B cell (primary cell): ENCODE data around the gene TBXAS1. TPM values are rescaled to one million over a fixed set of nuclear protein-coding genes. Genes with fewer than 3 reads are reported as not detected.

Experiments
- ATAC-seq: fragments of 200-7000 bp; cut with Tn5 transposase; one replicate; pipeline ENCODE4 v1.10.0; 2021; ENCODE audit warnings: low read depth, mild to moderate bottlenecking, moderate number of reproducible peaks, moderate library complexity
- CTCF ChIA-PET: fragments of 350-600 bp; sonication (Branson Sonifier 250); formaldehyde crosslinking; loops from one replicate; lab custom pipeline; 2021; ENCODE audit warnings: antibody characterized with exemption, inconsistent platforms; lab: Charles Lee
- POLR2A ChIA-PET: fragments of 350-600 bp; sonication (Branson Sonifier 250); formaldehyde crosslinking; loops from one replicate; lab custom pipeline; 2021; ENCODE audit warnings: antibody characterized with exemption; lab: Charles Lee
- DNase-seq: peaks from one replicate; pipeline ENCODE4 v3.0.0; 2013
- H2AFZ ChIP-seq: 2 replicates; pipeline ENCODE4 v1.6.1; 2012; ENCODE audit warnings: mild to moderate bottlenecking, low read depth, low read length; ENCODE audit not compliant: insufficient read depth, poor library complexity, severe bottlenecking
- H3K27ac ChIP-seq, 2 donors: 1 replicate in 1 of 2; 2 replicates in 1 of 2; pipeline ENCODE4 v1.5.1; 2012 to 2013; ENCODE audit warnings: low read length in 2 of 2, mild to moderate bottlenecking in 2 of 2, moderate library complexity in 1 of 2
- H3K27me3 ChIP-seq, 4 experiments: fragments of 200-600 bp in 1 of 4; sonication (generic) in 1 of 4; replicated peaks in 1 of 4; 1 replicate in 2 of 4; 2 replicates in 2 of 4; pipeline versions ENCODE4 v1.6.1 to v1.7.0; 2013 to 2016; ENCODE audit warnings: low read length in 3 of 4, mild to moderate bottlenecking in 2 of 4, mixed read lengths in 1 of 4, moderate library complexity in 1 of 4; ENCODE audit not compliant: insufficient read depth in 4 of 4, control insufficient read depth in 3 of 4; ENCODE audit errors: control extremely low read depth in 1 of 4
- H3K36me3 ChIP-seq, 2 experiments: replicated peaks in 1 of 2; 1 replicate in 1 of 2; 2 replicates in 1 of 2; pipeline versions ENCODE4 v1.6.1 to v1.7.1; 2013; ENCODE audit warnings: low read length in 1 of 2; ENCODE audit not compliant: insufficient read depth in 2 of 2, control insufficient read depth in 1 of 2; ENCODE audit errors: control extremely low read depth in 1 of 2, extremely low read depth in 1 of 2
- H3K4me1 ChIP-seq, 2 donors: fragments of 200-600 bp in 1 of 2; sonication (generic) in 1 of 2; 1 replicate in 1 of 2; 2 replicates in 1 of 2; pipeline versions ENCODE4 v1.5.1 to v1.6.1; 2013 to 2017; ENCODE audit warnings: low read length in 2 of 2; ENCODE audit not compliant: control insufficient read depth in 2 of 2, insufficient read depth in 2 of 2
- H3K4me2 ChIP-seq: replicated peaks from 2 replicates; pipeline ENCODE3; 2012; ENCODE audit warnings: mild to moderate bottlenecking, low read depth, low read length; ENCODE audit not compliant: poor library complexity, severe bottlenecking
- H3K4me3 ChIP-seq, 5 experiments: fragments of 200-600 bp in 1 of 5; sonication (generic) in 1 of 5; 1 replicate in 3 of 5; 2 replicates in 2 of 5; pipeline versions ENCODE4 v1.5.1 to v1.7.0; 2011 to 2016; ENCODE audit warnings: low read length in 4 of 5, mild to moderate bottlenecking in 4 of 5, low read depth in 2 of 5, control low read depth in 1 of 5, moderate library complexity in 1 of 5; ENCODE audit not compliant: insufficient read depth in 1 of 5; ENCODE audit errors: control extremely low read depth in 1 of 5, extremely low read depth in 1 of 5
- H3K79me2 ChIP-seq: fragments of 200-600 bp; sonication (generic); one replicate; pipeline ENCODE4 v1.6.0; 2016; ENCODE audit warnings: low read length; ENCODE audit not compliant: control insufficient read depth, insufficient read depth
- H3K9ac ChIP-seq: fragments of 200-600 bp; sonication (generic); 2 replicates; pipeline ENCODE4 v1.6.1; 2017; ENCODE audit warnings: mild to moderate bottlenecking, low read length, moderate library complexity
- H3K9me3 ChIP-seq, 3 donors: one replicate each; pipeline versions ENCODE4 v1.6.1 to v1.7.1; 2013; ENCODE audit warnings: low read length in 2 of 3; ENCODE audit not compliant: control insufficient read depth in 2 of 3, insufficient read depth in 1 of 3; ENCODE audit errors: control extremely low read depth in 1 of 3
- H4K20me1 ChIP-seq: 2 replicates; pipeline ENCODE4 v1.6.0; 2012; ENCODE audit warnings: mild to moderate bottlenecking, low read length; ENCODE audit not compliant: insufficient read depth, control insufficient read depth, poor library complexity, severe bottlenecking
- H3K27ac Mint-ChIP-seq: one replicate; pipeline ENCODE4 v1.8.0; 2021; ENCODE audit warnings: mixed read lengths
- H3K27me3 Mint-ChIP-seq: one replicate; pipeline ENCODE4 v1.8.0; 2021; ENCODE audit warnings: mixed read lengths
- H3K4me1 Mint-ChIP-seq: one replicate; pipeline ENCODE4 v1.8.0; 2021; ENCODE audit warnings: mixed read lengths
- H3K4me3 Mint-ChIP-seq: one replicate; pipeline ENCODE4 v1.8.0; 2021; ENCODE audit warnings: mixed read lengths
- H3K9me3 Mint-ChIP-seq: one replicate; pipeline ENCODE4 v1.8.0; 2022; ENCODE audit warnings: mixed read lengths; ENCODE audit not compliant: insufficient read depth
- EZH2 ChIP-seq: IDR thresholded peaks from 2 replicates; pipeline ENCODE4 v1.6.1; 2012; ENCODE audit warnings: borderline replicate concordance, low read depth, mild to moderate bottlenecking, moderate library complexity, low read length; ENCODE audit not compliant: insufficient read depth, poor library complexity, severe bottlenecking
- WGBS: methylation state at CpG from one replicate; pipeline ENCODE4 v1.1.5; 2013; ENCODE audit warnings: missing lambda C conversion rate; ENCODE audit not compliant: insufficient coverage; 5-methylcytosine and 5-hydroxymethylcytosine counted together
- intact Hi-C: fragments of 100-400 bp; cut with micrococcal nuclease; formaldehyde crosslinking; loops from one replicate; pipeline ENCODE4 v1.10.0; 2022
- polyA plus RNA-seq: library from polyadenylated mRNA; depleted of rRNA; stranded (reverse); fragments of >200 nt; gene quantifications from 2 replicates; pipeline ENCODE4 v1.2.3, GENCODE V29; 2012
- total RNA-seq, 2 donors: library from RNA; stranded (reverse); fragments of 120-200 nt in 1 of 2; gene quantifications; 1 replicate in 1 of 2; 2 replicates in 1 of 2; pipeline versions ENCODE4 v1.2.3 to v1.2.4, GENCODE V29; 2013 to 2022
- TF ChIP-seq, protein P1 (sequence below): fragments of 200-600 bp; IDR thresholded peaks from one replicate; pipeline ENCODE4 v1.8.0; 2022; ENCODE audit warnings: antibody characterized with exemption, mild to moderate bottlenecking

Gene TBXAS1
- total and polyA plus RNA-seq, 2 donors (not counting 1 experiment from before 2014, with no cell fraction given), result 8.1 to 21.0 TPM

GRCh38 chr7:139860090-139860775 is 31.2 kb downstream of the TBXAS1 start:
- Histone ChIP-seq H2AFZ (peak overlapping the region; percentile 77), H3K79me2 (no peaks in the 10 kb centered on the region), H3K9ac (peak overlapping the region; percentile 42), H3K36me3 (no peaks in the 10 kb centered on the region), H4K20me1 (no peaks in the 10 kb centered on the region), H3K9me3 (peaks cover 0 to 5% (median 5%) of the 10 kb centered on the region in 3 donors), H3K4me1 (peaks cover 29 to 30% of the 10 kb centered on the region in 2 donors), H3K4me2 (peak overlapping the region; percentile 70), H3K4me3 (peak overlapping the region in 1 of 5 experiments; percentile 23), H3K27ac (peak overlapping the region; percentile 50 to 86), H3K27me3 (no peaks in the 10 kb centered on the region)
- ATAC-seq (peak; percentile 93), DNase-seq (peak; percentile 66)
- ChIA-PET CTCF (interaction anchor here (0.9 to 1.2 kb wide), 4 partner anchors 12 to 56 kb away, joined by 3 to 4 read pairs (median 3); no protein-coding TSS in a partner anchor), POLR2A (interaction anchor here (0.7 kb wide), 1 partner anchor 82 kb away, joined by 5 read pairs; no protein-coding TSS in a partner anchor)
- Mint-ChIP-seq H3K27me3 (no peaks in the 10 kb centered on the region), H3K4me3 (peak overlapping the region; percentile 82), H3K4me1 (peaks cover 22% of the 10 kb centered on the region), H3K27ac (peak overlapping the region; percentile 94), H3K9me3 (peaks cover 3% of the 10 kb centered on the region)
- no peak for TF ChIP-seq EZH2
- TF ChIP-seq, protein P1, sequence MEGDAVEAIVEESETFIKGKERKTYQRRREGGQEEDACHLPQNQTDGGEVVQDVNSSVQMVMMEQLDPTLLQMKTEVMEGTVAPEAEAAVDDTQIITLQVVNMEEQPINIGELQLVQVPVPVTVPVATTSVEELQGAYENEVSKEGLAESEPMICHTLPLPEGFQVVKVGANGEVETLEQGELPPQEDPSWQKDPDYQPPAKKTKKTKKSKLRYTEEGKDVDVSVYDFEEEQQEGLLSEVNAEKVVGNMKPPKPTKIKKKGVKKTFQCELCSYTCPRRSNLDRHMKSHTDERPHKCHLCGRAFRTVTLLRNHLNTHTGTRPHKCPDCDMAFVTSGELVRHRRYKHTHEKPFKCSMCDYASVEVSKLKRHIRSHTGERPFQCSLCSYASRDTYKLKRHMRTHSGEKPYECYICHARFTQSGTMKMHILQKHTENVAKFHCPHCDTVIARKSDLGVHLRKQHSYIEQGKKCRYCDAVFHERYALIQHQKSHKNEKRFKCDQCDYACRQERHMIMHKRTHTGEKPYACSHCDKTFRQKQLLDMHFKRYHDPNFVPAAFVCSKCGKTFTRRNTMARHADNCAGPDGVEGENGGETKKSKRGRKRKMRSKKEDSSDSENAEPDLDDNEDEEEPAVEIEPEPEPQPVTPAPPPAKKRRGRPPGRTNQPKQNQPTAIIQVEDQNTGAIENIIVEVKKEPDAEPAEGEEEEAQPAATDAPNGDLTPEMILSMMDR, result no peak
- WGBS, result 7% methylated on average over 3 of the region's 4 CpGs
- intact Hi-C loops, result loop anchor here (5.0 kb wide), 1 partner anchor 42 kb away; no protein-coding TSS in a partner anchor

- ChIA-PET CTCF (no interaction called here), POLR2A (no interaction called here)
- Histone ChIP-seq H3K27ac (no peak overlapping the region), H3K9ac (no peak overlapping the region), H3K79me2 (no peaks in the 10 kb centered on the region), H3K4me2 (no peak overlapping the region), H3K4me1 (peaks cover 20% of the 10 kb centered on the region in 2 donors), H2AFZ (no peak overlapping the region), H3K4me3 (no peak overlapping the region), H3K36me3 (no peaks in the 10 kb centered on the region), H3K27me3 (no peaks in the 10 kb centered on the region), H4K20me1 (no peaks in the 10 kb centered on the region), H3K9me3 (peaks cover 0 to 5% (median 5%) of the 10 kb centered on the region in 3 donors)
- DNase-seq, result no peak
- peak overlapping the region; percentile 54 for H3K27ac Mint-ChIP-seq
- H3K27me3 Mint-ChIP-seq, result peaks cover 1% of the 10 kb centered on the region
- intact Hi-C loops, result loop anchor here (5.0 kb wide), 1 partner anchor 40 kb away; no protein-coding TSS in a partner anchor
- TF ChIP-seq EZH2, result no peak
- TF ChIP-seq, protein P1, result no peak
- no peak overlapping the region for H3K4me3 Mint-ChIP-seq
- ATAC-seq, result no peak
- WGBS, result no CpG with 5 or more reads among the region's 2 CpGs
- H3K9me3 Mint-ChIP-seq, result peaks cover 3% of the 10 kb centered on the region
- peaks cover 15% of the 10 kb centered on the region for H3K4me1 Mint-ChIP-seq
Observed at GRCh38 chr7:139861803-139862202, 32.7 kb downstream of the TBXAS1 start.
